HUDEP-2 (cell line): ENCODE measurements around the gene DERL3.

ENCODE experiments used
- DNase-seq, 76 experiments: peaks; one replicate each; lab custom pipeline; 2025; ENCODE audit not compliant: unreplicated experiment in 76 of 76; lab: John Stamatoyannopoulos, UW

Gene DERL3

DNA sequence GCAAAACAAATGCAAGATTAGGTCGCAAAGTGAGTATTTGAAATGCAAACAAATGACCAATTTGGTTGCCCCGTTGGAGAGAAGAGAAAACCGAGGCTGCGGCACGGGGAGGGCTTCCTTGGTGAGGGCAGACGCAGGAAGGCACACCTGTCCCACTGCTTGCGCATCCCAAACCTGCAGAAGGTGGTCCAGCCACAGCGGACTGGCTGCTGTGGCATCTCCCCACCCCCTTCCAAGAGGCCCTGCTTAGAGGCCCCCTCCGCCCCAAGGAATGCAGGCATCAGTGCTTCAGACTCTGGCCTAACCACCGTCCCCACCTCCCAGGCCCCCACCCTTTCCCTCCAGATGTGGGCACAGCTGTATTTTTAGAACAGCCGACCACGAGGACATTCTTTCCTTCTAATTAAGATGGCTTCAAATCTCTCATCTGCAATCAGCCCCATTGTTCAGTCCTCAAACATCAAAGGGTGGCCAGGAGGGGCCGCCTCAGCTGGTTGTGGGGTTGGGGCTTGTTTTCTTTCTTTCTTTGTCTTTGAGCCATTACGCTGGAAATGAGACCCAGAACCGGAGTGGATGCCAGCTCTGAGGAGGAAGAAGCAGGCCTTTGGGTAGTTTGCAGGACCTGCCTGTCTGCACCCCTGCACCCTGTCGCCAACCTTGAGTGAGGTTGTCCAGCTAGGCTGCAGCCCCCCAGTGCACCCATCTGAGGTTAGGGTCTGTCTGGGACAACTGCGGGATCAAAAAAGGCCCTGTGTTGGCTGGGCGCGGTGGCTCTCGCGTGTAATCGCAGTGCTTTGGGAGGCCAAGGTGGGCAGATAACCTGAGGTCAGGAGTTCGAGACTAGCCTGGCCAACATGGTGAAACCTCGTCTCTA, 9.4 kb upstream of the DERL3 start:
- DNase-seq: no peak

DNA sequence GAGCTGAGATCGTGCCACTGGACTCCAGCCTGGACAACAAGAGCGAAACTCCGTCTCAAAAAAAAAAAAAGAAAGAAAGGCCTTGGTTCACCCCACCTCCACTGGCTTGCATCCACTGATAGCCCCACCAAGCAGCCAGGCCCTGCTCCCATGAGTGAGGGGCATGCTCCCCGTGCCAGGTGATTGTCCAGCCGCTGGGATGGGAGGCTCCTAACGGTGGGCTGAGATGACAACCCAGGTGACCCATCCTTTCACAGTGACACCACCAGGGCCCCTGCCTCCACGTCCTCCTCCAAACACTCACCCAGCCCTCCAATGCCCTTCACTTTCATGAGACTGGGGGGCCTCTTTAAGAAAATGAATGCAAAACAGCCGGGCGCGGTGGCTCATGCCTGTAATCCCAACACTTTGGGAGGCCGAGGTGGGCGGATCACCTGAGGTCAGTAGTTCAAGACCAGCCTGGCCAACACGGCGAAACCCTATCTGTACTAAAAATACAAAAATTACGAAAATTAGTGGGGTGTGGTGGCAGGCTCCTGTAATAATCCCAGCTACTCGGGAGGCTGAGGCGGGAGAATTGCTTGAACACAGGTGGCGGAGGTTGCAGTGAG, 8.6 kb upstream of the DERL3 start:
- DNase-seq: no peak

DNA sequence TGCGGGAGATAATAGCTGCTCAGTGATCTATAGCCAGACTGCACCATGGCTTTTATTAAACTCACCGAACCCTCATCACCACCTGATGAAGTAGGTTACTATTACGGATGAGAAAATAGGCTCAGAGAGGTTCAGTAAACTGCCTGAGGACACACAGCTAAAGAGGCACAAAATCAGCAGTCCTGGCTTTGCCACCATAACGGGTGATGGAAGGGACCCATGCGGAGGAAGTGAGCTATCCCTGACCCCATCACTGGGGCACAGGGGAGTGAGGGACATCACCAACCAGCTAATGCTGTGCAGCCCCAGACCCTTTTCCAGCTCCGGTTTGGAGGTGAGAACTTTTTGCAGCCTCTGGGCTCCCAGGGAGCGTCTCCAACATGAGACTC, 7.3 kb upstream of the DERL3 start:
- DNase-seq: no peak

DNA sequence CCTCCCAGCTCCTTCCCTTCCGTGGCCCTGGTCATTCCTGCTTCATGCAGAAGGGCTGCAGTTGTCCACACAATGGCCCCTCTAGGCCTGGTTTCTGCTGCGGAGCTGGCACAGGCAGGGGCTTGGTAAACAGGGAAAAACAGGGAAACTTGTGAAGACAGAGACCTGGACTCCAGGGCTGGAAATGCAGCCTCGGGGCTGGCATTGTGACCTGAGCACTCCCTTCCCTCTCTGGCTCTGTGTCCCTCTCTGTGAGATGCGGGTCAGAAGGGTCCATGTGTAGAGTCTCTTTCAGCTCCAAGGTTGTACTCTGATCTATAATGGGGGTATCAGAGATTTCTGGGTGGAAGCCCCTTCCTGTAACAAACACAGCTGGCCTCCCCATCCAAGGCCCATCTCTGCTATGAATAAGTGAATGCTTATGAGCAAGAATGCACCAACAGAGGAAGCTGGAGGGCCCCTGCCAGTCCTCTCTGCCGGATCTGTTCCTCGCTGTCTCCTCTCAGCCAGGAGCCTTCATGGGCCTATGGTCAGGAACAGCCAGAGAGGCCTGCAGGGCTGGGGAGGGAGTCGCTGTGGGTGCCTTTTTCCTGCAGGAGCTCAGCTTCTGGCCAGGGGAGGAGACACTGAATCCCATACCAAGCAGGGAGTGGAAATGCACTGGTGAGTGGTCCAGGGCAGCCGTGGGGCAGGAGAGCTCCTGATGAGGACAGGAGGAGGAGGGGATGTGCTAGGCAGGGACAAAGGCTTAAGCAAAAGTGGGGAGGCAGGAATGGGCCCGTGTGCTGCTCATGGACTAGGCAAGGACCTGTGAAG, 6.7 kb upstream of the DERL3 start:
- DNase-seq: no peak

DNA sequence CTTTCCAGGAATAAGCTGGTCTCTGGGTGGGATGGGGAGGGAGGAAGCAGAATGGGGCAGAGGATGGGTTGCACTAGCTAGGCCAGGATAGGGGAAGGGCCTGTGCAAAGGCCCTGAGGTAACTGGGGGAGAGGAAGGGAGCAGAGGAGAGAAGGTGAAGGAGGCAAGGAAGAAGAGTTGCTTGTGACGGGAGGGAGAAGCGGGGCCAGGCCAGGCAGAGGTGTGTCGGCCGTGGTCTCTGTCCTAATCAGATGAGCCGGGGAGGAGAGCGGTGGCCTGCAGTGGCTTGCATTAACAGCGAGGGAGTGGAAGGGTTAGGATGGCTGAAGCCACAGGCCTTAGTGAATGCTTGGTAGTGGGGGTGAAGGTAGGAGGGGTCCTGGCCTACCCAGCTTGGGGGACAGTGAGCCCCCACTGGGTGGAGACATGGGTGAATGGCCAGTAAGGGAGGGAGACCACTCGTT, 6.0 kb upstream of the DERL3 start:
- DNase-seq: no peak

DNA sequence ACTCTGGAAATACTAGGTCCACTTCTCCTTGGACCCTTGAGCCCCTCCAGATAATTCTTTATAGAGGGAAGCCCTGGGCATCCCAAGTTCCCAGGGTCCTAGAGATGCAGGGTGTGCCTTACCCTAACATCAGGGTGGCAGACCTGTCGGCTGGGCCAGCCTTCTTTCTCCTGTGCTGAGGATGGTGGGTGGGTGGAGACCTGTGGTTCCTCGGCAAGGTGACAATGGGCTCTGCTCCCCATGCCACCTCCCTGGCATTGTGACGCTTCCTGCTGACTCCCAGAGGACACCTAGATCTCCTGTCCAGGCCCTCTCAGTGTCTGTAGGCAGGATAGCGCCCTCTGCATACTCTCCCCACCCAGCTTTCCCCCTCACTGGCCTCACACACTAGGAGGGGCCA, 3.8 kb upstream of the DERL3 start:
- DNase-seq: no peak

DNA sequence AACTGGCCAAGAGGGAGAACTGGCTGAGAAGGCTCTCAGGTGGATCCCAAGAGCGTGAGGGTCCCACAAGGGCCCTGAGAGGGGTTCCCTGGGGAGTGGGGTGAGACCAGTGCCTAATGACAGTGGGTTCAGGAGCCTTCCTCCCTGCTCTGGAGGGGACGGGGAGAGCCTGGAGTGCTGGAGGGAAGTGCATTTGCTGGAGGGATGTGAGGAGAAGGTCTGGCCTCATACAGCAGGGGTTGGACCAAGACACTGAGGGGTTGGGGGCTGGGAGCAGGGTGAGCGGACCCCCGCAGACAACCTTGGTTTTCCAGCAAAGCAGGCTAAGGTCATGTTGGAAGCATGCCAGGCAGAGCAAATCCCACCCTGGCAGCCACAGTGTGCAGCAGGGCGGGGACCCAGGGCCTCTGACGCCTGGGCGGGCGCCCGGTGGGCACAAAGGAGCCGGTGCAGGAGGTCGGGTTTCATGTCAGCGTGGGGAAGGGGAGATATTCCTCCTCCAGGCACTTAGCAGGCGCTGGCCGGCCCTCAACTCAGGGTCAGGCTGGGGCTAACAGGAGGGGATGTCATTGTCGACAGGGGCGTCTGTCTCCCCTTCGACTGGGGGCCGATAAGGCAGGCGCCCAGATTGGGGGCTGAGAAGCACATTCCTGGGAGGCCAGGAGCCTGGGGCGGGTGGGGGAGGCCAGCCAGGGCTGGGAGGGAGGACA, 3.1 kb upstream of the DERL3 start:
- no peak for DNase-seq

DNA sequence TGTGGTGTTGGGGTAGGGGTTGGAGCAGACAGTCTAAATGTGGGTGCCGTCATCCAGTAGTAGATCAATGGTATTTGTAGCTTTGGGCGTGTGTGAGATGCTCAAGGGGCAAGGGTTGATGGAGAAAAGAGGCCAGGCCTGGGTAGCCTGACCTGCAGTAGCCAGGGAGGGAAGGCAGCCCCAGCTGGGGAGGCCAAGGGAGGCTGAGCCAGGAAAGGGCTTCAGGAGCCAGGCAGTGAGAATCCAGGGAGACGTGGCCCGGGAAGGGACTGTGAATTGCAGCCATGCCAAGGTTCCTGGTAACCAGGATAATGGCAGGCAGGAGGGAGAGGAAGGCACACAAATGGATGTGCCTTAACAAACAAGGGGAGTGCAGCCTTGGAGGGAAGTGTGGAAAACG, 2.5 kb upstream of the DERL3 start:
- DNase-seq: no peak

DNA sequence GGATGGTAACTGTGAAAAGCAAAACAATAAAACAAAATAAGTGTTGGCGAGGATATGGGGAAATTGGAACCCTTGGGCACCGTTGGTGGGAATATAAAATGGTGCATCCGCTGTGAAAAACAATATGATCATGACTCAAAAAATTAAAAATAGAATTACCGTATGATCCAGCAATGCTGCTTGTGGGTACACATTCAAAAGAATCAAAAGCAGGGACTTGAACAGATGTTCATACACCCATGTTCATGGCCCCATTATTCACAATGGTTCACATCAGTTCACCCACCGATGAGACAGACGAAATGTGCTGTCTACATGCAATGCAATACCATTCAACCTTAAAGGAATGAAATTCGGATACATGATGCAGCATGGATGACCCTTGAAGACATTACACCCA, 1.2 kb upstream of the DERL3 start:
- DNase-seq: no peak

DNA sequence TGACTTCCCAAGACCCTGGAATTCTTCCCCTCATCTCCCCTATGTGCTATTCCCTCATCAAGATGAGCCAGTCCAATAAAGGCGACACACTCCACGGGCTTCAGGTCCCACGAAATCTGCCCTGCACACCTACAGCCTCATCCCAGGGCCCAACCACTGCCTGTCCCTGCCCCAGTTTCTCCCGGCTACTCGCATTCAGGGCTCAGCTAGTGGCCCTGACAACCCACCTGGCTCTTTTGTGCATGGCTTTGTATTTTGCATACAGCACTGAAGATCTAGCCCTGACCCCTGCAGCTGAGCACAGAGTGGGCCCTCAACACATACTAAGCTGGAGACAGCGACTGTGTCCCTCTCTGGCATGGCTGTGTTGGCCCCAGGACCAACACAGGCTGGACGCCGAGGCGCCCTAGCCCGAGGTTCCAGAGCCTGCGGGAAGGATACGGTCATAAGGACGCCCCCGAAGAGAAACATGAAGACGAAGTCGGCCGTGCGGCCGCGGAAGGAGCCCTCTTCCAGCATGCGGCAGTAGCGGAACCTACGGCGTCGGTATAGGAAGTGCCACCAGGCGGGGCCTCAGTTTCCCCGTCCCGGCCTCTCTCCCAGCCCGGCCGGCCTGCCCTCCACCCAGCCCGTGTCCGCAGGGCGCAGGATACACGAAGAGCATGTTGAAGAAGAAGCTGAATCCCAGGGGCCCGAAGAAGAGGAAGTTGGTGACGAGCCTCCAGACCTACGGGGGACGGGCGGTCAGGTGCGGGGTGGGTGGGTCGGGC, 710 bp downstream of the DERL3 start:
- no peak for DNase-seq

DNA sequence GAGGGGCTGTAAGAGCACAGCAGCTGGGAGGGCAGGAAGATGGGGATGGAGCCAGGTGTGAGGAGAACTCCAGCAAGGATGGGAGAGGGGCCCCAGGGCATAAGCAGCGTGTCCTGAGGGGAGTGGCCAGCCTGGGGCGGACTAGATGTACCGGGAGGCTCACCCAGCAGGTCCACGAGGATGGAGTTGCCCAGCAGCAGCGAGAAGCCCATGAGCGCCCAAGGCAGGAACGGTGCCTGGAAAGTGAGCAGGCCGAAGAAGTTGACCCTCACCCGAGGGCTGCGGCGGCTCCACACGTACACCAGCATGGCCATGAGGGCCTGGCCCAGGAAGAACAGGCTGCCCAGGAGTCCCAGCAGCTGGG, 1.3 kb downstream of the DERL3 start:
- no peak for DNase-seq

DNA sequence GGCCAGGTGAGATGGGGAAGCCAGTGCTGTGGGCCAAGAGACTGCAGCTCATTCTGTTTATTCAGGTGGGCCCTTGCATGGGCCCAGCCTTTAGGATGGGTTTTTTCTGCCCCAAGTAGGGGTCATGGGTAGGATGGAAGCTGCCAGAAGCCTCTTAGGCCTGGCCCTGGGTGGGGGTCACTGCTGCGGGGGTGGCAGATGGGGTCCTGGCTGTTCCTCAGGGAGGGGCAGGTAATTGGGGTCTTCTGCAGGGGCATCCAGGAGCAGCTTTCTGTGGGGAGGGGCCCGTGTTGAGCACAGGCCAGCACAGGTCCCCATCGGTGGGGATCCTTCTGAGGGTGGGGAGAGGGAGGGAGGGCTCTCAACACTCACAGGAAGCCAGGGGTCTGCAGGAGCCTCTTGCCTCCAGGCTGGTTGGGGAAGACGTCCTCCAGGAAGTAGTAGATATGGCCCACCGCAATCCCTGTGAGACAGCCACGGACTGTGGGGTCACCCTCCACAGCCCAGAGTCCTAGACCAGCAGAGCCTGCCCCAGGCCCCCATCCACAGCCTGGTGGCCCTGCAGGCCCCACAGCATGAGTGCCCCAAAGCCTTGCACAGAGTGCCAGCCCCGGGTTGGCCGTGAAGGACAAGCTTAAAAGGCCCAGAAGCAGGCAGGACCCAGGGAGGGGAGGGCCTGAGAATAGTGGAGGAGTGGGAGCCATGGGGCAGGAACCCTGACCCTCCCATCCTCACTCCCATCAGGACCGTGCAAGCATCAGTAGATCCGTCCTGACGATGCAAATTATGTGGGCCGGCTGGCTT, 1.9 kb downstream of the DERL3 start:
- DNase-seq: no peak

DNA sequence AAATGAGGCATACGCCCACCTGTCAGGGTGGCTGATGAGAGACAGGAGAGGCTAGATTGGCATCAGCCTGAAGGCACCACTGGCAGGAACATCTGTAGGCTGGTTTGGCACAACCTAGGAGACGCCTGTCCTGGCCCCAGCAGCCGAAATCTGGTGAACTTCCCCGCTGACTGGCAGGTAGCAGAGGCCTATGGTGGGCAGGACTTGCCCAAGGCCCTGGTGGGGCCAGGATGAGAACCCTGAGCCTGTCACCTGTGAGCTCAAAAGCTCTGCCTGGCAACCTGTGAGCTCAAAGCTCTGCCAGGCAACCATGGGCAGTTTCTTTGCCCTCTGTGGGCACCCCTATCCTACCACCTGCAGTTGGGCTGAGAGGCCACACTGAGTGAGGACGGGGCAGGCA, 2.5 kb downstream of the DERL3 start:
- DNase-seq: no peak

DNA sequence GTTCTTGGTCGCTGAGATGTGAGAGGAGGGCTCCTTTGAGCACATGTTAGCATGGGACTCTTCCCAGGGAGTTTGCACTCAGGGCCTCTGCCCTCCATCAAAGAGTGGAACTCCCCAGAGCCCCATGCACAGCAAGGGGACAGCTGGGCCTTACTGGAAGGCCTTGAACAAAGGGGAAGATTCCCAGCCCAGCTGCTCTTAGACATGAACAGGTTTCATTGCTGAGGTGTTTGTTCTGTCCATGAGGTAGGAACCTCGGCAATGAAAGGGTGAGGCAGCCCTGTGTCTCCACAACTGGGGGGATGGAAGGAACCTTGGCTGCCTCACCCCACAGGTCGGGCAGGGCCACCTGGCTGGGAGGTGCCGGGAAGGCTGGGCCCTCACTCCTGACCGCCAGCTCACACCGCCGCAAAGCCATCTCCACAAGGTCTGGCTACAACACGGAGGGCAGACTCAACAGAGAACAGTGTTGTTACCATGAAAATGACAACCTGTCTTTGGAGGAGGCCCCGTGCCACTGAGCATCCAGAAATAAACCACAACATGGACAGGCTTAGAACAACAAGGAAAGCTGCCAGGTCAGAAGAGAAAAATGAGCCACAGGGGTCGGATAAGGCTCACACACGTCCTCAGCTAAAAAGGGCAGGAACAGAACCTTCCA, 3.2 kb downstream of the DERL3 start:
- DNase-seq: no peak

DNA sequence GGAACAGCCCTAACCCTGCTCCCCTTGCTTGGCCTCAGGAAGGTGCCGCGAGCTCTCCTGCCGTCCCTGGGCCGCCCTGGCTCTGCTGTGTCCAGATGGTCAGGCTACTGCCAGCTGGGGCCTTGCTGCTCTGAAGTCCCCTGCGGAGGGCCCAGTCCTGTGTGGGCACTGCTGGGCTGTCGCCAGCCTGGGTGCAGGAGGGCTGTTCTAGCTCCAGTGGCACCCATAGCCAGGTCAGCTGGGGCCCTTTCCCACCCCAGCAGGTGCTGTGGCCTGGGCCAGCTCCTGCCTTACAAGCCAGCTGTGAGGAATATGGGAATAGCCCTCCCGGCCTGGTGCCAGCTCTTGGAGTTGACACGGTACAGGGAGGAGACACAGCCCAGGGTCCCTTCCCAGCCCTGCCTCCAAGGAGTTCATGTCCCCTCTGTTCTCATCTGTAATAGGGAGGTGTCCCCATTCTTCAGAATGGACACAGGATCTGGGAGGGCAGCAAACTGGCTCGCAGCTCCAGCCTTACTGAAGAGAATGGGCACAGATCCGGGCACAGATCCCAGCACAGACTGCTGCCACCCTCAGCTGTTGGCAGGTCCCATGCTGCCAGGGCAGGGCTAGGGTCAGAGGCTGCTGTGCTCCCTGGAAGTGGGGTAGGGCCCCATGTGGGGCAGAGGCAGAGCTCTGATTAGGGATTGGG, 3.9 kb downstream of the DERL3 start:
- no peak for DNase-seq

DNA sequence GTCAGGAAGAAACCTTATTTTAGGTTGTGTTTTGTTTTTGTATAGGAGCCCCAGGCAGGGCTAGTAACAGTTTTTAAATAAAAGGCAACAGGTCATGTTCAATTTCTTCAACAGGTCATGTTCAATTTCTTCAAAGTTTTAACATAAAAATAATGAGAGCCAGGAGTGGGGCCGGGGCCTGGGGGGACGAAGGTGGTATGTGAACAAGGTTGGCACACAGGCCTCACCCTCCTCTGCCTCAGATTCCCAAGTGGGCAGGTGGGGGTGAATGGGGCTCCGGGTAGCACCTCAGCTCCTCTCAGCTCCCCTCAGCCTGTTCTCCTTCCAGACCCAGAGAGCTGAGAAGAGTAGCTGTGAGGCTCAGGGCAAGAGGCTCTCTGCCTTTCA, 4.4 kb downstream of the DERL3 start:
- DNase-seq: no peak

DNA sequence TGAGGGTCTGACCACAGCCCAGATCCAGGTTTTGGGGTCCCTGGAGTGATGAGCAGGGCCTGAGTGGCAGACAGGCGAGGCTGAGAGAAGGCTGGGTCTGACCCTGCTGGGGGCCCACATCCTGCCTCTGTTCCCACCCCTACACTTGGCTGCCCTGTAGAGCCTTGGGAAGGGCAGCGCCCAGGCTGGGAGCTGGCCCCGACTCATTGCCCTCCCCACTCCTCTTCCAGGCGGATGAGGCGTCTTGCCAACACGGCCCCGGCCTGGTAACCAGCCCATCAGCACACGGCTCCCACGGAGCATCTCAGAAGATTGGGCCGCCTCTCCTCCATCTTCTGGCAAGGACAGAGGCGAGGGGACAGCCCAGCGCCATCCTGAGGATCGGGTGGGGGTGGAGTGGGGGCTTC, 4.9 kb downstream of the DERL3 start:
- DNase-seq: no peak

DNA sequence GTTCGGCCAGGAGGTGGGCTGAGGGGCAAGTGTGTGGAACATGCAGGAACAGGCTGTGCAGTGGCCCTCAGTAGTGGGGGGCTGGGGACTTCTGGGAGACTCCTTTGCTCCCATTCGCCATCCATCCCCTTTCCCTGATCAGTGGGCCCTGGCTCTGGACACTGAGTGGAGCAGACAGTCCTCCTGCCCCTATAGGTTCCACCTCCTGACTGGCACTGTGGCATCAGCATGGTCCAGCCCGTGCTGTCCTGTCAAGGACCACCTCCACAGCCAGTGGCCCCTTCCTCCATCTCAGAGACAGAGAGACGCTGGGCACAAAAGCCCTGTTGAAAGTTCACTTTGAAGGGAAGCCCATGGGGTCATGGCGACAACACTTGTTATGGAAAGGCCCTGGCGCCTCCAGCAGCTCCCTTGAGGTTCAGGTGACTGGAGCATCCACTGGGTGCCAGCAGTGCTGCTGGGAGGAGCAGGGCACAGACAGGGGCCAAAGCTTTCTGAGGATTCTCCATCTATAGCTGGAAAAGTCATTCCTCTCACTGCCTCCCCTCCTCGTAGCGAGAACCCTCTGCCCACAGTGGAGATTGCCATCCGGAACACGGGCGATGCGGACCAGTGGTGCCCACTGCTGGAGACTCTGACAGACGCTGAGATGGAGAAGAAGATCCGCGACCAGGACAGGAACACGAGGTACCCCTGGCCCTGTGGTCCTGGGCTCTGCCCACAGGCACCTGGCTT, 5.6 kb downstream of the DERL3 start:
- no peak for DNase-seq
